ENCODE data around the gene RBFOX1.

Gene RBFOX1

DNA sequence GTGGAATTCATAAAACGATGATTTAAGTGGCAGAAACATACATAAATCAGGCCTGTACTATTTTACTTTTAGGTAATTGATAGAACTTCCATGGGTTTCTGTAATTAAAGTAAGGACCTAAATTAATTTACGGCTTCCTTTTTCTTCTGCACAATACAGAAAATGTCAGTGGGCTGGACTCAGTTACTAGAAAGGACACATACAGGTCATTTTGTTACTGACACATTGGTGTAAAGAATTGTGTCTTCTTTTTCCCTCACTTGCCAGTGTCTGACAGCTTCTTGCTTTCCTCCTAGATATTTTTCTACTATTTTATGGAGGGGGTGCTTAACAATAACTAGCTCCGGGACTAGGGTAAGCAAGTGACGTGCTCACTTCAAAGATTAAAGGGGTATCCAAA is 304.8 kb downstream of the RBFOX1 start:
- TF ChIP-seq, protein P1, sequence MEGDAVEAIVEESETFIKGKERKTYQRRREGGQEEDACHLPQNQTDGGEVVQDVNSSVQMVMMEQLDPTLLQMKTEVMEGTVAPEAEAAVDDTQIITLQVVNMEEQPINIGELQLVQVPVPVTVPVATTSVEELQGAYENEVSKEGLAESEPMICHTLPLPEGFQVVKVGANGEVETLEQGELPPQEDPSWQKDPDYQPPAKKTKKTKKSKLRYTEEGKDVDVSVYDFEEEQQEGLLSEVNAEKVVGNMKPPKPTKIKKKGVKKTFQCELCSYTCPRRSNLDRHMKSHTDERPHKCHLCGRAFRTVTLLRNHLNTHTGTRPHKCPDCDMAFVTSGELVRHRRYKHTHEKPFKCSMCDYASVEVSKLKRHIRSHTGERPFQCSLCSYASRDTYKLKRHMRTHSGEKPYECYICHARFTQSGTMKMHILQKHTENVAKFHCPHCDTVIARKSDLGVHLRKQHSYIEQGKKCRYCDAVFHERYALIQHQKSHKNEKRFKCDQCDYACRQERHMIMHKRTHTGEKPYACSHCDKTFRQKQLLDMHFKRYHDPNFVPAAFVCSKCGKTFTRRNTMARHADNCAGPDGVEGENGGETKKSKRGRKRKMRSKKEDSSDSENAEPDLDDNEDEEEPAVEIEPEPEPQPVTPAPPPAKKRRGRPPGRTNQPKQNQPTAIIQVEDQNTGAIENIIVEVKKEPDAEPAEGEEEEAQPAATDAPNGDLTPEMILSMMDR (IDR thresholded peaks at IDR 0.05; ENCODE audit: borderline replicate concordance, insufficient read depth, low read depth, low read length): no peak

DNA sequence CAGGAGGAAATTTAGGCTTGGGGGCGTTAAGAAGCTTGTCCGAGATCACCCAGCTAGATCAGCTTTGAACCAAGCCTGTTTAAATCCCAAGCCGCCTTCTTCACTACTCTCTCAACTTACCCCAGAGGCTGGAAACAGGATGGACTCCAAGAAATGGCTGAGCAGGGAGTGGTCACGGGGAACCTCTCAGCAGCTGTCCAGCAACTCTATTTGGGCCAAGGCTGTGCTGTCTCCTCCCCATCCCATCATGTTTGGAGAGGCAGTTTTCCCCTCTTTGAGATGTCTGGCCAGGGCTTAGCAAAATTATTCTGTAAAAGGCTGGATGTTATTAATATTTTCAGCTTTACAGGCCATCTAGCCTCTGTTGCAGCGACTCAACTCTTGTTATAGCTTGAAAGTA is 305.7 kb downstream of the RBFOX1 start:
- H3K4me3 ChIP-seq (ENCODE audit: low read depth, low read length): no peak overlapping the region
- TF ChIP-seq, protein P1 (IDR thresholded peaks at IDR 0.05; ENCODE audit: borderline replicate concordance, insufficient read depth, low read depth, low read length): no peak

More for the DNA sequence above, 304.8 kb downstream of the RBFOX1 start:
- H3K4me3 ChIP-seq (ENCODE audit: low read depth, low read length): no peak overlapping the region

DNA sequence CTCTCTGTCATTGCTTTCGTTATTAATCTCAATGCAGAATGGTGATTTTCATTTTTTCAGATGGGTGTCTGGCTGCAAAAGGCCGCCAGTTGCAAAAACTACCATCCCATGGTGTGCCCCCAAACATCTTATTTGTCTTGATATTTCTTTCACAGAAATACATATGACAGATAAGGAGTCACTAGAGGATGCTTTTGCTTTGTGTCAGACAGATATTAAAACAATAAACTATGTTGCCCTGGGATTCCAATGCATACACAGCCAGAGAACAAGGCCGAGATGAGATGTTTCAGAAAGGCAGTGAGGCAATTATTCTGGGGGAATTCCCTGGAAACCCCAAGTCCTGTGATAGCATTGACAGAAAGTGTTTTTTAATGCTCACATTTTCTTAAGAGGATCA is 307.7 kb downstream of the RBFOX1 start:
- TF ChIP-seq, protein P1 (IDR thresholded peaks at IDR 0.05; ENCODE audit: borderline replicate concordance, insufficient read depth, low read depth, low read length): no peak
- no peak overlapping the region for H3K4me3 ChIP-seq (ENCODE audit: low read depth, low read length)

DNA sequence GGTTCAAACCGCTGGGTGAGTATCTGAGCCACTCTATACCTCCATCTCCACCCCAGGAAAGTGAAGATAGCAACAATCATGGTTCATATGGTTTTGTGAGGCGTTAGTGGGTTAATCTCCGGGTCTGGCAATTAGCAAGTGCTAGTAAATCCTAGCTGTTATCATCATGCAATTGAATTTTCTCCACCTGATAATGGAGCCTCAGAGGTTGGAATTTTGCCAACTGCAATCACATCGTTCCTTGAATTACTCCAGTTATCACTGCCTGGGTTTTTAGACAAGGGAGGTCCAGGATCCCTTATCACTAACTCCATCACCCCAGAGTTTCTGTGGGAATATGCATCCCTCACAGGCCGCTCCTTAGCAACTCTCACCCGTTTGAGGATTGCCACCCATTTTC is 311.5 kb downstream of the RBFOX1 start:
- no peak overlapping the region for H3K4me3 ChIP-seq (ENCODE audit: low read depth, low read length)
- TF ChIP-seq, protein P1 (IDR thresholded peaks at IDR 0.05; ENCODE audit: borderline replicate concordance, insufficient read depth, low read depth, low read length): no peak

DNA sequence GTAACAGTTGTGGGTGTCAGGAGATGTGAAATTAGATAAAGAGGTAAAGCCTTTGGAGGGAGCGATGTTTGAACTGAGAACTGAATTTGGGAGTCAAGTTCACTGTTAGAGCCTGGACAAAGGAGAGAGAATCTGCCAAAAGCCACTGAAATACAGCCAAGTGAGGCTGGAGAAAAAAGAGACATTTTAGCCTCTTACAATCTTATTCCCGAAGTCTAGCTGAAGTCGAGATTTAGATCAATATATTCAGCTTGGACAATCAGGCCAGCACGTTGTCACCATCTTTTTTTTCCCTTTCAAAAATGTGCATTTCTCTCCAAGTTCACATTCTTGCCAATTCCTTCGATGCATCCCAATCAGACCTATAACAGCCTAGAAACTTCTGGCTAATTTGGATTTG is 312.2 kb downstream of the RBFOX1 start:
- H3K4me3 ChIP-seq (ENCODE audit: low read depth, low read length): no peak overlapping the region
- TF ChIP-seq, protein P1 (IDR thresholded peaks at IDR 0.05; ENCODE audit: borderline replicate concordance, insufficient read depth, low read depth, low read length): no peak

DNA sequence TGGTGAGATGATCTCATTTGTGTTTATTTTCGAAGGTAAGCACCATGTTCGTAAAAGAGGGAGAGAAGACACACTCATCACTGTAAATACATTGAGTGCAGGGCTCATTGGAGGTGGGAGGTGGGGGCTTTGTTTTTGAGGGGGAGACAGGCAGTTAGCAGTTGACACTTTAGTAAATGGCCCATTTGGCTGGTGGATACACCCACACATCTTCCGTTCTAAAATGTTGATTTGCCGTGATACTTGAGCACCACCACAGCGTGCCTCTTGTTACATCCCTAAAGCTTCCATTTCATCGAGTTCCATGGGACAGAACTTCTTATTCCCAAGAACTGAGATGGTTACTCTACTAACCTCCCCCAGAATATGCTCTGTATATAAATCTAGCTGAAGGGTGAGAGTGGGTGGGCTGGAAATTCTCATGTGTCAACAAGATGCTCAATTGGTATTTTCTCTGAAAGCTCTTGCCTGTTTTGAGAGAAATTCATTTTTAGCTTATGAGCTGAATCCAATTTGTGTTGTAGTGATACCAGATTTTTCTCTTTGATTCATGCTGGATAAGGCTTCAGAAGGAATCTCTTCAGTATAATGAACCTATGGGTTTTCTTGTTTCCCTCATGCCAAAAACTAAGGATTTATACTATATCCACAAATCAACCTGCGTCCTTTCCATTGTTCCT is 314.3 kb downstream of the RBFOX1 start:
- H3K4me3 ChIP-seq (ENCODE audit: low read depth, low read length): no peak overlapping the region
- TF ChIP-seq, protein P1 (IDR thresholded peaks at IDR 0.05; ENCODE audit: borderline replicate concordance, insufficient read depth, low read depth, low read length): no peak

DNA sequence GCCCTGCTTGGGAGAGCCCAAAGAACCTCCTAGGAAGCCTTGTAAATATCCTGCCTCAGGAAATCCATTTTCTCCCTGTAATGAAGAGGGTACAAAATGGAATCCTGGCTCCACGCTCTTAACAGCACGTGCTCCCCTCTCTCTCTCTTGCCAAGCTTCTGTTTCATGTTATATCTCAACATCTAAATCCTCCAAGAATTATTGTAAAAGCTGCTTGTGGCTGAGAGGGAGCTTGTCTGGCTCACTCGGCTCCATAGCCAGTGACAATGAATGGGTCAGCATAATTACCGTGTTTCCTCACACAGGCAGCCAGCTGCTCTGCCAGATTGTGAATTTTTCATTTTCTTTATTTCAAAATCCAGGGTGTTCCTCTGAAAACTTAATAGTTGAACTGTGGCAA is 317.8 kb downstream of the RBFOX1 start:
- TF ChIP-seq, protein P1 (IDR thresholded peaks at IDR 0.05; ENCODE audit: borderline replicate concordance, insufficient read depth, low read depth, low read length): no peak
- no peak overlapping the region for H3K4me3 ChIP-seq (ENCODE audit: low read depth, low read length)
